Endothelial cell of umbilical vein (primary cell): ENCODE results near the gene ADORA2A.

Experiments
- CTCF ChIP-seq, 2 donors: IDR thresholded peaks; 1 replicate in 1 of 2; 2 replicates in 1 of 2; pipeline ENCODE4 v1.5.1; 2011; ENCODE audit warnings: low read length in 2 of 2, mild to moderate bottlenecking in 2 of 2, moderate library complexity in 2 of 2, control low read depth in 1 of 2, inconsistent platforms in 1 of 2, low read depth in 1 of 2; ENCODE audit not compliant: insufficient read depth in 1 of 2; ENCODE audit errors: extremely low read depth in 1 of 2
- POLR2A ChIP-seq: IDR thresholded peaks from 2 replicates; pipeline ENCODE4 v1.6.1; 2012; ENCODE audit warnings: low read depth, mild to moderate bottlenecking, control low read depth, low read length
- TF ChIP-seq, protein P1 (sequence below): IDR thresholded peaks from 2 replicates; pipeline ENCODE4 v1.6.1; 2011; ENCODE audit not compliant: insufficient read depth, insufficient read length

DNA sequence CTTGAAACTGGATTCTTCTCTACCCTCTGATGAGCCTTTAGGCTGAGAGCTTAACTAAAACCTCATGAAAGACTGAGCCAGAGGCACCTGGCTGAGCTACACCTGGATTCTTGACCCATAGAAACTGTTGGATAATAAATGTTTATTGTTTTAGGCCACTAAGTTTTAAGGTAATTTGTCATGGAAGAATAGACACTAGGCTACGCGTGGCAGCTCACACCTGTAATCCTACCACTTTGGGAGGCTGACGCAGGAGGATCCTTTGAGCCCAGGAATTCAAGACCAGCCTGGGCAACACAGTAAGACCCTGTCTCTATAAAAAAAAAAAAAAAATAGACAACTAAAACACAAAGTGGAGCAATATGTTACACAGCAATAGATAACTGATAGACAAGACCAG is 38.6 kb downstream of the ADORA2A start:
- no peak for TF ChIP-seq CTCF (IDR thresholded peaks at IDR 0.05; ENCODE audit: extremely low read depth in 1 of 2, insufficient read depth in 1 of 2, low read depth in 1 of 2, low read length in 2 of 2)
- no peak for TF ChIP-seq POLR2A
- TF ChIP-seq, protein P1, sequence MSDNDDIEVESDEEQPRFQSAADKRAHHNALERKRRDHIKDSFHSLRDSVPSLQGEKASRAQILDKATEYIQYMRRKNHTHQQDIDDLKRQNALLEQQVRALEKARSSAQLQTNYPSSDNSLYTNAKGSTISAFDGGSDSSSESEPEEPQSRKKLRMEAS = no peak
